A673 (cell line): ENCODE results near the gene CYTL1. TPM values are rescaled to one million over a fixed set of nuclear protein-coding genes. Genes with fewer than 3 reads are reported as not detected.

Experiments used
- BruUV-seq: library from RNA; stranded (reverse); fragments of 400-500 nt; replicated peaks from 2 replicates; lab custom pipeline; 2021; lab: Mats Ljungman, UMichigan
- CTCF ChIA-PET: fragments of 300-600 bp; sonication (Branson Sonifier 250); formaldehyde crosslinking; loops from one replicate; lab custom pipeline; 2022; ENCODE audit warnings: antibody characterized with exemption; lab: Charles Lee
- POLR2A ChIA-PET: fragments of 300-600 bp; sonication (Branson Sonifier 250); formaldehyde crosslinking; loops from one replicate; lab custom pipeline; 2022; ENCODE audit warnings: antibody characterized with exemption; ENCODE audit not compliant: low non-redundant PET; lab: Charles Lee
- DNase-seq: peaks from one replicate; pipeline ENCODE4 v3.0.0-alpha.2; 2015; ENCODE audit warnings: low spot score
- H3K27ac ChIP-seq: fragments of 200-600 bp; sonication (generic); 2 replicates; pipeline ENCODE4 v1.5.1; 2016; ENCODE audit warnings: mixed run types, low read depth, mild to moderate bottlenecking, mixed read lengths, antibody characterized with exemption, low read length; ENCODE audit not compliant: poor library complexity, severe bottlenecking
- H3K27me3 ChIP-seq: fragments of 200-600 bp; sonication (generic); replicated peaks from 2 replicates; pipeline ENCODE4 v1.6.1; 2017; ENCODE audit warnings: mixed run types, low read depth, mild to moderate bottlenecking, mixed read lengths, antibody characterized with exemption, low read length; ENCODE audit not compliant: insufficient read depth, poor library complexity
- H3K36me3 ChIP-seq: fragments of 200-600 bp; sonication (generic); 2 replicates; pipeline ENCODE4 v1.6.1; 2016; ENCODE audit warnings: mixed run types, mild to moderate bottlenecking, mixed read lengths, antibody characterized with exemption, low read length; ENCODE audit not compliant: insufficient read depth, poor library complexity, severe bottlenecking
- H3K4me1 ChIP-seq: fragments of 200-600 bp; sonication (generic); 2 replicates; pipeline ENCODE4 v1.6.1; 2017; ENCODE audit warnings: mixed run types, mild to moderate bottlenecking, mixed read lengths, antibody characterized with exemption, low read length; ENCODE audit not compliant: insufficient read depth, poor library complexity, severe bottlenecking
- H3K4me3 ChIP-seq: fragments of 200-600 bp; sonication (generic); 2 replicates; pipeline ENCODE4 v1.5.1; 2016; ENCODE audit warnings: low read depth, mixed run types, mild to moderate bottlenecking, mixed read lengths, low read length; ENCODE audit not compliant: poor library complexity, severe bottlenecking
- H3K9me3 ChIP-seq: fragments of 200-600 bp; sonication (generic); 2 replicates; pipeline ENCODE4 v1.6.1; 2016; ENCODE audit warnings: mixed run types, low read depth, mild to moderate bottlenecking, mixed read lengths, antibody characterized with exemption, low read length; ENCODE audit not compliant: poor library complexity, severe bottlenecking
- CTCF ChIP-seq: fragments of 300-800, 200-600 bp; sonication (generic); conservative IDR thresholded peaks from 2 replicates; pipeline ENCODE4 v1.5.1; 2017; ENCODE audit warnings: low read depth, mild to moderate bottlenecking, antibody characterized with exemption, low read length, moderate library complexity, mixed read lengths
- EZH2 ChIP-seq: fragments of 200-600 bp; sonication (generic); IDR thresholded peaks from 2 replicates; pipeline ENCODE4 v1.6.1; 2017; ENCODE audit warnings: borderline replicate concordance, low read depth, mild to moderate bottlenecking, mixed read lengths, antibody characterized with exemption, low read length; ENCODE audit not compliant: poor library complexity, severe bottlenecking
- intact Hi-C: fragments of 100-400 bp; cut with micrococcal nuclease; formaldehyde crosslinking; loops from one replicate; pipeline ENCODE4 v1.10.0; 2022; ENCODE audit not compliant: unreplicated experiment
- total RNA-seq: library from RNA; stranded (reverse); gene quantifications from 2 replicates; pipeline ENCODE4 v1.2.3, GENCODE V29; 2021

The CYTL1 gene
- total RNA-seq, 1 experiment from 2014 or later = 7.5 TPM

- no TSS peak for BruUV-seq
- POLR2A ChIA-PET = no interaction called here
Measured at GRCh38 chr4:5039800-5040199, 20.5 kb upstream of the CYTL1 start.

GRCh38 chr4:5037553-5038551, 18.6 kb upstream of the CYTL1 start:
- no peak overlapping the region for H3K27ac ChIP-seq
- CTCF ChIA-PET = no interaction called here
- BruUV-seq = no TSS peak
- H3K4me1 ChIP-seq = peaks cover 25% of the 10 kb centered on the region
- TF ChIP-seq EZH2 (no peak), CTCF (no peak)
- H3K36me3 ChIP-seq = no peaks in the 10 kb centered on the region
- DNase-seq = peak; percentile 69
- H3K4me3 ChIP-seq = no peak overlapping the region
- no peaks in the 10 kb centered on the region for H3K27me3 ChIP-seq
- POLR2A ChIA-PET = no interaction called here
- no peaks in the 10 kb centered on the region for H3K9me3 ChIP-seq
- intact Hi-C loops = no loop called here

More at GRCh38 chr4:5039800-5040199, 20.5 kb upstream of the CYTL1 start:
- CTCF ChIA-PET = no interaction called here
- H3K27ac ChIP-seq = no peak overlapping the region
- H3K9me3 ChIP-seq = no peaks in the 10 kb centered on the region
- no peaks in the 10 kb centered on the region for H3K36me3 ChIP-seq
- intact Hi-C loops = no loop called here
- peaks cover 34% of the 10 kb centered on the region for H3K4me1 ChIP-seq
- no peak for DNase-seq
- H3K27me3 ChIP-seq = no peaks in the 10 kb centered on the region
- H3K4me3 ChIP-seq = no peak overlapping the region
- TF ChIP-seq CTCF (no peak), EZH2 (no peak)

DNA sequence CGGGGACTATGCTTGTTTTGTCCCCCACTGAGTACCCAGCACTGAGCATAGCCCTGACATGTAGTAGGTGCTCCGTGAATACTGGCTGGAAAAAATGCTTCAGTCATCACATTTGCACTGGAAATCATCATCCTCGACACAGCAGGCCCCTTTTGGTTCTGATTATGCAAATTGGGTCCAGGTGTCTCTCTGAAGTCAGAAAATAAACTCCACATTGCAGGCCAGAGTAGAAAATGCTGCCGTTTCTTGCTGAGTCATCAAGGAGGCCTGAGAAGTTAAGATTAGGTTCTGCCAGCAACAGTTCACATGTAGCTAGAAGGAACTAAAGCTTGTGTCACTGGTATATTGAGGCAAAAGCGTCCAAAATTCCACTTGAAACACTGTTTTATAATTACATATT, 17.0 kb upstream of the CYTL1 start:
- no peak for TF ChIP-seq CTCF
- no peak for TF ChIP-seq EZH2
- POLR2A ChIA-PET = no interaction called here
- H3K27me3 ChIP-seq = no peaks in the 10 kb centered on the region
- CTCF ChIA-PET = no interaction called here
- no peaks in the 10 kb centered on the region for H3K36me3 ChIP-seq
- no TSS peak for BruUV-seq
- no peak overlapping the region for H3K4me3 ChIP-seq
- H3K9me3 ChIP-seq = no peaks in the 10 kb centered on the region
- intact Hi-C loops = no loop called here
- peak; percentile 43 for DNase-seq
- H3K4me1 ChIP-seq = peaks cover 17% of the 10 kb centered on the region
- H3K27ac ChIP-seq = no peak overlapping the region
